Fibroblast of skin of right quadriceps (primary cell): ENCODE measurements around the gene FAM110A.
"Not testable (repeated sequence)": the region's sequence is repeated elsewhere in the genome, so short reads cannot be mapped to it uniquely, and the experiment has no call there.

Experiments
- DNase-seq: peaks from one replicate; pipeline ENCODE4 v3.0.0-alpha.2; 2013

The FAM110A gene

DNA sequence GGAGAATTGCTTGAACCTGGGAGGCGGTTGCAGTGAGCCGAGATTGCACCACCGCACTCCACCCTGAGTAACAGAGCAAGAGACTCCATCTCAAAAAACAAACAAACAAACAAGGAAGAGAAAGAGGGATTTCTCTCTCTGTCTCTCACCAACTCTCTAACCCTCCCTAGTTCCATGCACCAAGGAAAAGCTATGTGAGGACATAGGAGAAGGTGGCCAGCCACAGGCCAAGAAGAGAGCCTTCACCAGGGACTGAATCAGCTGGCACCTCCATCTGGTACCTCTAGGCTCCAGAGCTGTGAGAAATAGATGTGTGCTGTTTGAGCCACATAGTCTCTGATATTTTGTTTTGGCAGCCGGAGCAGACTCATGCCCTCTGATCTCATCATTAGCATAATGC is 9.0 kb upstream of the FAM110A start:
- no peak for DNase-seq

DNA sequence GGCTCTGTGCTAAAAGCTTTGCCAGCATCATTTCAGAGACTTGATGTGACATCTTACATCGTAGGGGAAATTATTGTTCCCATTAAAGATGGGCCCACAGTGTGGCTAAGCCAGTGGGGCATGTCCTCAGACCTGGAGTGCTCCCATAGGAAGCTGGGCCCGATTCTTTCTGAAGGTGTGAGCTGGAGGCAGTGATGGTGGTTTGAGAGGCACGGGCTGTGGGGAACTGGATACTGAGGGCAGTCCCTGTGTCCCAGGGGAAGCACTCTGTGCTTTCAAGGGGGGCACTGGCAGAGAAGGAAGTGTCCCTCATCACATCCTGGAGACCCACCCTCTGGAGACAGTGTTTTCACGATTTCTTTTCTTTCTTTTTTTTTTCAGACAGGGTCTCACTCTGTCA is 8.6 kb upstream of the FAM110A start:
- no peak for DNase-seq

DNA sequence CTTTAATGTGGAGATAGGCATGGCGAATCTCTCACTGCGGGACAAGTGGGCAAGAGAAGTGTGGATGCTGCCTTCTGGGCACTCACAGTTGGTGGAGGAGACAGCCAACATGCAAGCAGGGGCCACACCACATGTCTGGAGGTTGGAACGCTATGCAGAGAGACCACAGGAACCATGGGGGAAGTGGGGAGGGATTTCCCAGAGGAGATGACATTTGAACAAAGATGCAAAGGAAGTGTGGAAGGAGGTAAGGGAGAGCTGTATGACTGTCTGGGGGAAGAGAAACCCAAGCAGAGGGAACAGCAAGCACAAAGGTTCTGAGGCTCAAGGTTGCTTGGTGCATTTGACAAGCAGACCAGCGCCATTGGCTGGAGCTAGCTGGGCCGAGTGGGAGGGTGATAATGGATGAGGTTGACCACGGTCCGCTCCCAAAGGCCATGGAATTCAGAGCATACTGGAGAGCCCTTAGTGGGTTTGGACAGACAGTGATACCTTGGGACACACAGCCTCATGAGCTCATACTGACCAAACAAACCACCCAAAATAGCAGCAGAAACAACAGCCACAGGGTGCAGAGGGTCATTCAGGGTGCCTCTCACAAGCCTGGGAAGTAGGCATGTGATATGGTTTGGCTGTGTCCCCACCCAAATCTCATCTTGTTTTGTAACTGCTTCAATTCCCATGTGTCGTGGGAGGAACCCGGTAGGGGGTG is 7.6 kb upstream of the FAM110A start:
- DNase-seq: no peak

DNA sequence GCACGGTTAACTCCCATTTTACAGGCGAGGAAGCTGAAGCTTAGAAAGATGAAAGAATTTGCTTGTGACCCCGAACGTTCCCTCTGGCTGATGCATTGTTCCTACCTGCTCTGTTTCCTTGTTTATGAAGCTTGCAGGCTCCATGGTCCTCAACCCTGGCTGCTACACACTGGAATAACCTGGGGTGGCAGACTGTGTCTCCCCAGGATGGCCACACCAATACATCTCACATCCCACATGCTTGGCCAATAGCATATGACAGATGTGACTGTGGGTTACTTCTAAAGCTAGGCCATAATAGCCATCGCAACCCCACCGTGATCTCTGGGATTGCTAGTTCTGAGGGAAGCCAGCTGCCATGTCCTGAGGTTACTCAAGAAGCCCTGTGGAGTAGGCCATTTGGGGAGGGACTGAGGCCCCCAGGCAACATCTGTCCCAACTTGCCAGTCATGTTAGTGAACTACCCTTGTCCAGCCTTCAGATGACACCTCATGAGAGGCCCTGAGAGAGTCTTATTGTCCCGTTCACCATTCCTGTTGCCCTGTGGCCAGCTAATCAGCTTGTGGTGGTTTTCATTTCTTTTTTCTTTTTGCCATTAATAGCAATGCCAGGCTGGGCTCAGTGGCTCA is 6.7 kb upstream of the FAM110A start:
- no peak for DNase-seq

GRCh38 chr20:827981-828380 is 5.5 kb upstream of the FAM110A start:
- DNase-seq: not testable (repeated sequence)

GRCh38 chr20:828987-829386 is 4.5 kb upstream of the FAM110A start:
- no peak for DNase-seq

- peak; percentile 28 for DNase-seq
These were observed 4.0 kb upstream of the FAM110A start for GRCh38 chr20:829551-829950.

GRCh38 chr20:830011-830521 is 3.4 kb upstream of the FAM110A start:
- DNase-seq: peak; percentile 67

DNA sequence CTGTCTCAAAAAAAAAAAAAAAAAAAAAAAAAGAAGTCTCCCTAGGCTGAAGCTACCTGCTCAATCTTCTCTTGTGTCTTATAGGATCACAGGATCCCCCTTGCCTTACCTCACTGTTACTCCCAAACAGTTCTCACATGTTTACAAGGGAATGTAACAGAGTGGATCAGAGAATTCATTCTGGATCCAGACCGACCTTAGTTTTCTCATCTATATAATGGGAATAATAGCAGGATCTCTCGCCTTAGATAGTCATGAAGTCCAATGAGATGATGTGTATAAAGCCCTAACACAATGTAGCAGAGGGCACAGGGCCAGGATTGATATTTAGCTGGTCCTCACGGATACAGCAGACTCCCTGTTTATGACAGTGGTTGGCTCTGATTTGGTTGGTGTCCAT is 2.3 kb upstream of the FAM110A start:
- DNase-seq: no peak

DNA sequence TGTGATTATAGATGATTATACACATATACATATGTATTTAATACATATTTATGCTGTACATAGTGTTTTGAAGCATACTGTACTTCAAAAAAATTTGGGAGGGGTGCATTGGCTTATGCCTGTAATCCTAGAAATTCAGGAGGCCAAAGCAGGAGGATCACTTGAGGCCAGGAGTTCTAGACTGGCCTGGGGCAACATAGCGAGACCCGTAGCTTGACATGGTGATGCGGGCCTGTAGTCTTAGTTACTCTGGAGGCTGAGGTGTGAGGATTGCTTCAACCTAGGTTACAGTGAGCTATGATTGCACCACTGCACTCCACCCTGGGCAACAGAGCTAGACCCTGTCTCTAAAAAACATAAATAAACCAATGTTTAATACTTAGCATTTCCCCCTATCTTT is 1.6 kb upstream of the FAM110A start:
- no peak for DNase-seq

GRCh38 chr20:833121-833449 is 430 bp upstream of the FAM110A start:
- no peak for DNase-seq

GRCh38 chr20:834151-834746 is 734 bp downstream of the FAM110A start:
- no peak for DNase-seq

DNA sequence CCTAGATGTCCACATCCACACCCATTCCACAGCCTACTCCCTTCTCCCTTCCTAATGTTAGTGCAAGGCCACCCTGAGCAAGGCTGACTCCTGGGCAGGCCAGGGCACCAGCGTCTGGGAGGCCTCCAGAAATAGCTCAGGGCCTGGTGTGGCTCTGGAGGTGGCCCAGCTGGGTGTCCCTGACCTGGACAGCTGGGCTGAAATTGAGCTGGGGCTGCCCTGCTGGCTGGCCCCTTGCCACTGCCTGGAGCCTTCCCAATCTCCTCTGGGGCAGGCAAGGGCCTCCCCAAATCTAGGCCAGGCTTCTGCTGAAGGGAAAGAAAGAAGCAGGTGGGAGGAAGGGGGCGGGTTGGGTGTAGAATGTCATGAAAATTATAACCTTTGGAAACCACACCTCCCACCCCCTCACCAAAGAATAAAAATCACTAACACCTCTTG is 2.1 kb downstream of the FAM110A start:
- DNase-seq: no peak

DNA sequence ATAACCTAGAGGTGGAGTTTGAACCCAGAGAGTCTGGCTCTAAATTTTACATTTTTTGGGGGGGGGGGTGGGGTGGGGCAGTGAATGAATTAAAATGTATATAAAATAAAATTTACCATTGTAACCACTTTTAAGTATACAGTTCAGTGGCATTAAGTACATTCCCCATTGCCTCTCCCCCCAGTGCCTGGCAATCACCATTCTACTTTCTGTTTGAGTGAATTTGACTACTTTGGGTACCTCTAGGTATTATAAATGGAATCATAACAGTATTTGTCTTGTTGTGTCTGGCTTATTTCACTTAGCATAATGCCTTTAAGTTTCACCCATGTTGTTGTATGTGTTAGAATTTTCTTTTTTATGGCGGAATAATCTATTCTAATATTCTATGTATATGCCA is 2.7 kb downstream of the FAM110A start:
- no peak for DNase-seq

- no peak for DNase-seq
These were observed 5.5 kb downstream of the FAM110A start for GRCh38 chr20:839015-839414.

DNA sequence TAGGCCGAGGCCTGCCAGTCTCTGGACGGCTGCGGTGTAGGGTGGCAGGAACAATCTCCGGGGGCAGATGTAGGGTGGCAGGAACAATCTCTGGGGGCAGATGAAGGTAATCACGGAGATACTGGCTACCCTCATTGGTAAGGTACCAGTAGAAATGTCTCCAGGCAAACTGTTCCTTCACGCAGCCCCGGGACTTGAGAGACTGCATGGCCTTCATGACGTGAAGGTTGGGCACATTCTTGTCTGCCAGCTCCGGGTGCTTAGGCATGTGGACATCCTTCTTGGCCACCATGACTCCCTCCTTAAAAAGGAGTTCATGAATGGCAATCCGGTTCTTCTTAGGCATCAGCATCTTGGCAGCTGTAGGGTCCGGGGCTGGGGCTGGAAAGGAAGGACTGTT is 6.1 kb downstream of the FAM110A start:
- no peak for DNase-seq

- DNase-seq: no peak
These were observed 7.0 kb downstream of the FAM110A start for GRCh38 chr20:840503-840857.

DNA sequence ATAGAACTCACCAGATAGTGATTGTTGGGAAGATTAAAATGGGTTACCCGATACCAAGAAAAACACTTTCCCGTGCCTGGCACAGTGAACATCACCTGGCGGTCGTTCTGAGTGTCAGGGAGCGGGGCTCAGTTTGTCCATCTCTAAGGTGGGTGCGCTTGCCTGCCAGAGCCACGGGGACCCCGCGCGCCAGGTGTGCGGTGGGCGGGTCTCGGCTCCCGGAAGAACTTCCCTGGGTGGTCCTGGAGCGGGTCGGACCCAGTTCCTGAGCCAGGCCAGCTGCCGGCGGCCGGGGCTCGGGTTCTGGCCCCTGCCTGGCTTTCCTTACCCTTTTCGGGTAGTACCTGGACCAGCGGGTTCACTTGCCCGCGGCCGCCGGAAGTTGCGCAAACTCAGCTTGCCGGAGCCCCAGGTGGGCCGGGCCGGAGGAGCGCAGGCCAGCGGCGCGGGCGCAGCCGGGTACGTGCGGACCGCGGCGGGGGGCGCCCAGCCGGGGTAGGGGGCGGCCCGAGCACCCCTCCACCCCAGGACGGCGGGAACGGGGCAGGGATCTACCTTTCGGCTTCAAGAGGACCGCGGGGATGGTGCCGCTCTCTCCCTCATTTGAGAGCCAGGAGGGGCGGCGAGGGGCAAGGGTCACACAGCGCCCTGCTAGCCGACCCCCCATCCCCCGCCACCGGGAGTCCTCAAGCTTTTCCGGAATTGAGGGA is 7.5 kb downstream of the FAM110A start:
- DNase-seq: no peak

- DNase-seq: no peak
These were observed 8.3 kb downstream of the FAM110A start for GRCh38 chr20:841568-842546.

DNA sequence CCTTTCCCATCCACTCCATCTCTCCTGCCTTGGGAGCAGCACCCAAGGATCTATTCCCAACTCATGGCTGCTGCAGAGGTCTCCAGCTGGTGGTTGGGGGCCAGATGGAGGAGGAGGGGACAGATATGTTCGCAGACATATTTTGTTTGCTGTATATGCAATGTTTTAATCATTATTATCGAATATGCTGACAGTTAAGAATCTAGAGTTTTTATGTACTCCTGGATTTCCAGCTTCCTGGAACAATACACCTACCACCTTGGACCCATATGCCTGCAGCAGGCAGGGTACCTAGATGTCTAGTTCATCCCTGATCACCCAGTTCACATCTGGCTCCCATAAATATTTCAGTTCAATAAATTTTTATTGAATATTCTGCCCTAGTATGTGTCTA is 9.0 kb downstream of the FAM110A start:
- no peak for DNase-seq

DNA sequence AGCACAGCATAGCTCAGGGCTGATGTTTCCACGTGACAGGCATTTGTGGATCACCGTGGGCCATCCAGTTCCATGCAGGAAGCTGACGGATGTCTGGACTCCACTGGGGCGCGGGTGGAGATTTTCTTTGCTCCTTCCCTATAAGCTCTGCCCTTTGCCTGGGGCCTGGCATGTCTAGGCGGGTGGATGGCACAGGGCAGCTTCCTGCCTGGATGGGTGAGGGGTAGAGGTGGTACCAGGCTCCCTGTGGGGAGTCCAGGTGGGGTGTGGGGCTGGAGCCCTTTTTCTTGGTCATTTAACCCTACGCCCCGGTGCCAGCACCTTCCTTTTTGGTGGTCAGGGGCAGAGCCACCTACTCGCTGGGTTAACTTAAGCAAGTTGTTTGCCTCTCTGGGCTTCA is 10.4 kb downstream of the FAM110A start:
- DNase-seq: no peak

GRCh38 chr20:844473-845225 is 11.1 kb downstream of the FAM110A start:
- peak; percentile 87 for DNase-seq
